ENCODE results near the gene ASB12. TPM values are rescaled to one million over a fixed set of nuclear protein-coding genes. Genes with fewer than 3 reads are reported as not detected.
A peak's percentile ranks its signal among the peaks of the same experiment; 100 is the strongest.

The ASB12 gene
- total RNA-seq (not detected in 2 replicates), polyA plus RNA-seq (0.11 and 0.14 TPM in 2 replicates), polyA minus RNA-seq (0.23 TPM in 1 of 2 replicates, not detected in the other), Bru-seq, nascent RNA (not detected), BruChase-seq, experiment 1, labeled RNA remaining after a 6-hour chase (percentile 16 among the genes with signal in this experiment), BruChase-seq, experiment 2, labeled RNA remaining after a 2-hour chase (percentile 23 among the genes with signal in this experiment)
- not detected in 2 replicates for polyA plus RNA-seq (2011; cell fraction: cytosol; rRNA removed)
- 0.24 TPM in 1 of 2 replicates, not detected in the other for polyA plus RNA-seq (2011; cell fraction: nucleus; rRNA removed)
- polyA plus RNA-seq (2012): not detected in 2 replicates
- polyA minus RNA-seq (2011; cell fraction: cytosol; rRNA and poly(A)+ RNA removed): not detected
- polyA minus RNA-seq (2011; cell fraction: nucleus; rRNA and poly(A)+ RNA removed): not detected in 2 replicates
- long read RNA-seq: 0 reads

- Histone ChIP-seq H3K4me1 (ENCODE audit: control insufficient read depth, extremely low read depth, insufficient read depth, low read length) (no peaks in the 10 kb centered on the region), H3K79me2 (ENCODE audit: control insufficient read depth, insufficient read depth, low read length) (no peaks in the 10 kb centered on the region), H3K4me3 (replicated peaks in 1 of 3; ENCODE audit: insufficient read depth in 1 of 3, low read depth in 1 of 3, low read length in 3 of 3) (no peak within 1 kb of the TSS), H3K27me3 (ENCODE audit: control insufficient read depth in 2 of 2, insufficient read depth in 2 of 2, low read length in 2 of 2) (no peaks in the 10 kb centered on the region), H3K4me2 (ENCODE audit: insufficient read depth, low read length) (no peak within 1 kb of the TSS), H4K20me1 (replicated peaks; ENCODE audit: control insufficient read depth, extremely low read depth, insufficient read depth, low read length) (no peaks in the 10 kb centered on the region), H3K36me3 (ENCODE audit: control insufficient read depth in 2 of 2, extremely low read depth in 1 of 2, insufficient read depth in 2 of 2, low read length in 2 of 2) (no peaks in the 10 kb centered on the region), H3K9me1 (replicated peaks; ENCODE audit: control insufficient read depth, extremely low read depth, insufficient read depth, low read length) (no peaks in the 10 kb centered on the region), H3K27ac (ENCODE audit: insufficient read depth, low read depth, low read length) (no peak within 1 kb of the TSS), H3K9ac (replicated peaks; ENCODE audit: extremely low read depth, insufficient read depth, low read length) (no peak within 1 kb of the TSS), H3K9me3 (replicated peaks; ENCODE audit: control insufficient read depth, insufficient read depth, low read length) (no peaks in the 10 kb centered on the region), H2AFZ (ENCODE audit: low read depth, low read length) (no peak within 1 kb of the TSS)
- intact Hi-C loops (cut with micrococcal nuclease) (no loop called here), dilution Hi-C loops (cut with MboI; ENCODE audit: extremely low pct_ligation_motif_present, low sequenced_read_pairs) (no loop called here)
- no peak for DNase-seq (ENCODE audit: low read depth, low spot score)
- FAIRE-seq: no peak
- CTCF ChIA-PET: no interaction called here
- POLR2A ChIA-PET: no interaction called here
- no TSS peak for BruUV-seq (replicated peaks)
- no peak for TF ChIP-seq EZH2 (IDR thresholded peaks at IDR 0.05; ENCODE audit: borderline replicate concordance, low read depth, low read length, severe bottlenecking)
- no peak for TF ChIP-seq MAX (IDR thresholded peaks at IDR 0.05; ENCODE audit: insufficient read depth, insufficient read length)
- TF ChIP-seq GATA2 (IDR thresholded peaks at IDR 0.05; ENCODE audit: insufficient read depth, insufficient read length, low read depth, low read length): no peak
- TF ChIP-seq POLR2A (IDR thresholded peaks at IDR 0.05; ENCODE audit: low read depth, low read length): no peak
- TF ChIP-seq JUN (IDR thresholded peaks at IDR 0.05; ENCODE audit: borderline replicate concordance, insufficient read depth, insufficient read length, low read depth): no peak
- TF ChIP-seq POLR2AphosphoS5 (IDR thresholded peaks at IDR 0.05; ENCODE audit: insufficient read depth, low read depth, low read length): no peak
- TF ChIP-seq FOS (IDR thresholded peaks at IDR 0.05; ENCODE audit: borderline replicate concordance, insufficient read depth, low read length): no peak
Observed at GRCh38 chrX:64230123-64230970, at the start of gene ASB12. ASB12 (minus strand) TSS chrX:64230607; CDS start chrX:64225650, 4,957 bp downstream.
